Keratinocyte (primary cell): ENCODE results near the gene MMP19. TPM values are rescaled to one million over a fixed set of nuclear protein-coding genes. Genes with fewer than 3 reads are reported as not detected.

Experiments
- DNase-seq: peaks from one replicate; pipeline ENCODE4 v3.0.0-alpha.2; 2011; ENCODE audit warnings: low read depth, missing footprints, low spot score
- FAIRE-seq: peaks from 2 replicates; lab custom pipeline; 2011; peaks lifted over from hg19 to GRCh38; lab: Jason Lieb, UNC
- H2AFZ ChIP-seq: 2 replicates; pipeline ENCODE4 v1.6.0; 2012; ENCODE audit warnings: low read length, control low read depth, inconsistent platforms; ENCODE audit not compliant: control insufficient read depth
- H3K27ac ChIP-seq: 2 replicates; pipeline ENCODE4 v1.5.1; 2011; ENCODE audit warnings: low read length; ENCODE audit not compliant: control insufficient read depth, insufficient read depth
- H3K27me3 ChIP-seq: 3 replicates; pipeline ENCODE4 v1.6.0; 2011; ENCODE audit warnings: low read length; ENCODE audit not compliant: control insufficient read depth, insufficient read depth; ENCODE audit errors: extremely low read depth
- H3K36me3 ChIP-seq, 2 experiments: 2 replicates in 1 of 2; 3 replicates in 1 of 2; pipeline ENCODE4 v1.5.1; 2011; ENCODE audit warnings: low read length in 2 of 2, mild to moderate bottlenecking in 1 of 2; ENCODE audit not compliant: control insufficient read depth in 2 of 2, insufficient read depth in 2 of 2; ENCODE audit errors: extremely low read depth in 1 of 2
- H3K4me1 ChIP-seq: 3 replicates; pipeline ENCODE4 v1.5.1; 2011; ENCODE audit warnings: low read length; ENCODE audit not compliant: control insufficient read depth, insufficient read depth; ENCODE audit errors: extremely low read depth
- H3K4me2 ChIP-seq: 3 replicates; pipeline ENCODE4 v1.6.0; 2011; ENCODE audit warnings: low read depth, low read length; ENCODE audit not compliant: control insufficient read depth, insufficient read depth; ENCODE audit errors: extremely low read depth
- H3K4me3 ChIP-seq, 3 experiments: fragments of 200-600 bp in 1 of 3; sonication (generic) in 1 of 3; 2 replicates in 2 of 3; 3 replicates in 1 of 3; pipeline ENCODE4 v1.5.1; 2011 to 2016; ENCODE audit warnings: low read length in 3 of 3, mild to moderate bottlenecking in 3 of 3, control low read depth in 2 of 3, inconsistent platforms in 1 of 3, low read depth in 1 of 3, mixed read lengths in 1 of 3, mixed run types in 1 of 3, moderate library complexity in 1 of 3; ENCODE audit not compliant: control insufficient read depth in 2 of 3, insufficient read depth in 2 of 3; ENCODE audit errors: extremely low read depth in 1 of 3
- H3K79me2 ChIP-seq: 2 replicates; pipeline ENCODE4 v1.6.0; 2012; ENCODE audit warnings: low read length; ENCODE audit not compliant: control insufficient read depth, insufficient read depth
- H3K9ac ChIP-seq: 3 replicates; pipeline ENCODE4 v1.6.0; 2011; ENCODE audit warnings: low read length; ENCODE audit not compliant: control insufficient read depth, insufficient read depth; ENCODE audit errors: extremely low read depth
- H3K9me1 ChIP-seq: 3 replicates; pipeline ENCODE4 v1.6.0; 2011; ENCODE audit warnings: low read length; ENCODE audit not compliant: control insufficient read depth, insufficient read depth; ENCODE audit errors: extremely low read depth
- H3K9me3 ChIP-seq: 2 replicates; pipeline ENCODE4 v1.5.1; 2012; ENCODE audit warnings: low read depth, low read length; ENCODE audit not compliant: control insufficient read depth
- H4K20me1 ChIP-seq: 3 replicates; pipeline ENCODE4 v1.6.0; 2011; ENCODE audit warnings: low read length; ENCODE audit not compliant: control insufficient read depth, insufficient read depth; ENCODE audit errors: extremely low read depth
- CTCF ChIP-seq, 3 experiments: IDR thresholded peaks in 1 of 3; conservative IDR thresholded peaks in 1 of 3; optimal IDR thresholded peaks in 1 of 3; 2 replicates in 2 of 3; 3 replicates in 1 of 3; pipeline versions ENCODE3 to v1.5.1; 2011; ENCODE audit warnings: low read length in 3 of 3, mild to moderate bottlenecking in 3 of 3, moderate library complexity in 2 of 3, control low read depth in 1 of 3, inconsistent platforms in 1 of 3; ENCODE audit not compliant: insufficient read depth in 2 of 3; ENCODE audit errors: extremely low read depth in 1 of 3
- EZH2 ChIP-seq: IDR thresholded peaks from one replicate; pipeline ENCODE4 v1.6.1; 2012; ENCODE audit warnings: inconsistent platforms, mild to moderate bottlenecking, low read length, moderate library complexity
- dilution Hi-C: fragments of 300-500 bp; cut with MboI; formaldehyde crosslinking; loops from one replicate; pipeline ENCODE4 v1.7.0; 2020; ENCODE audit warnings: low sequenced_read_pairs; ENCODE audit not compliant: extremely low pct_ligation_motif_present
- polyA plus RNA-seq, 5 experiments: library from polyadenylated mRNA; depleted of rRNA in 3 of 5; stranded (reverse) in 3 of 5; stranded (forward) in 1 of 5; unstranded in 1 of 5; fragments of >200 nt; gene quantifications; 1 replicate in 1 of 5; 2 replicates in 3 of 5; 3 replicates in 1 of 5; pipeline versions ENCODE4 v1.2.1 to v1.2.3, GENCODE V29; 2011 to 2012; ENCODE audit warnings: missing spikeins in 2 of 5, low read depth in 1 of 5, low replicate concordance in 1 of 5

Gene MMP19
- polyA plus RNA-seq, 1 donor (not counting 4 experiments of a cell fraction or from before 2014, with no cell fraction given) = 2.7 TPM

GRCh38 chr12:55809274-55809673 is 33.5 kb downstream of the MMP19 start:
- Histone ChIP-seq H3K27me3 (no peaks in the 10 kb centered on the region), H3K4me1 (no peaks in the 10 kb centered on the region), H3K79me2 (peaks cover 96% of the 10 kb centered on the region), H3K36me3 (peaks cover 5 to 10% of the 10 kb centered on the region in 2 experiments), H3K9me3 (no peaks in the 10 kb centered on the region), H3K4me2 (no peak overlapping the region), H3K27ac (no peak overlapping the region), H3K9me1 (no peaks in the 10 kb centered on the region), H3K9ac (no peak overlapping the region), H2AFZ (no peak overlapping the region), H4K20me1 (peaks cover 5% of the 10 kb centered on the region), H3K4me3 (no peak overlapping the region)
- no peak for FAIRE-seq
- no peak for DNase-seq
- no peak for TF ChIP-seq CTCF (optimal IDR thresholded peaks at IDR 0.05 in 1 of 3, IDR thresholded peaks at IDR 0.05 in 1 of 3, conservative IDR thresholded peaks at IDR 0.05 in 1 of 3; ENCODE audit: extremely low read depth in 1 of 3, insufficient read depth in 2 of 3, low read length in 3 of 3)
- no peak for TF ChIP-seq EZH2
- dilution Hi-C loops = no loop called here

GRCh38 chr12:55806982-55807381 is 35.8 kb downstream of the MMP19 start:
- H3K4me2 ChIP-seq = no peak overlapping the region
- no peaks in the 10 kb centered on the region for H3K9me3 ChIP-seq
- dilution Hi-C loops = no loop called here
- TF ChIP-seq EZH2 (no peak), CTCF (optimal IDR thresholded peaks at IDR 0.05 in 1 of 3, IDR thresholded peaks at IDR 0.05 in 1 of 3, conservative IDR thresholded peaks at IDR 0.05 in 1 of 3; ENCODE audit: extremely low read depth in 1 of 3, insufficient read depth in 2 of 3, low read length in 3 of 3) (no peak)
- no peak overlapping the region for H3K27ac ChIP-seq
- H3K79me2 ChIP-seq = peaks cover 90% of the 10 kb centered on the region
- H3K27me3 ChIP-seq = no peaks in the 10 kb centered on the region
- no peak overlapping the region for H3K9ac ChIP-seq
- H4K20me1 ChIP-seq = peaks cover 5% of the 10 kb centered on the region
- peaks cover 8 to 18% of the 10 kb centered on the region in 2 experiments for H3K36me3 ChIP-seq
- H3K9me1 ChIP-seq = no peaks in the 10 kb centered on the region
- H2AFZ ChIP-seq = no peak overlapping the region
- no peak overlapping the region for H3K4me3 ChIP-seq
- FAIRE-seq (no peak), DNase-seq (no peak)
- H3K4me1 ChIP-seq = no peaks in the 10 kb centered on the region
